Kidney (tissue), 14 donors: ENCODE results near the gene HOXD8. TPM values are rescaled to one million over a fixed set of nuclear protein-coding genes. Genes with fewer than 3 reads are reported as not detected.

ENCODE experiments used
- DNase-seq, 5 donors: peaks; one replicate each; pipeline ENCODE4 v3.0.0-alpha.2; 2013 to 2020
- FAIRE-seq: peaks from 2 replicates; lab custom pipeline; 2012; peaks lifted over from hg19 to GRCh38; lab: Jason Lieb, UNC
- H3K27ac ChIP-seq, 2 donors: one replicate each; pipeline ENCODE4 v1.7.0; 2013; ENCODE audit warnings: low read depth in 2 of 2, low read length in 2 of 2, inconsistent platforms in 1 of 2
- H3K27me3 ChIP-seq: one replicate; pipeline ENCODE4 v1.7.1; 2013; ENCODE audit warnings: low read length, inconsistent platforms; ENCODE audit not compliant: control insufficient read depth, insufficient read depth
- H3K36me3 ChIP-seq, 3 donors: one replicate each; pipeline versions ENCODE4 v1.7.0 to v1.7.1; 2013; ENCODE audit warnings: low read length in 3 of 3, control low read depth in 1 of 3, inconsistent platforms in 1 of 3; ENCODE audit not compliant: insufficient read depth in 3 of 3, control insufficient read depth in 2 of 3
- H3K4me1 ChIP-seq, 3 donors: one replicate each; pipeline versions ENCODE4 v1.7.0 to v1.7.1; 2013; ENCODE audit warnings: low read length in 3 of 3, inconsistent platforms in 1 of 3, low read depth in 1 of 3; ENCODE audit not compliant: control insufficient read depth in 2 of 3, insufficient read depth in 2 of 3
- H3K4me3 ChIP-seq, 3 donors: one replicate each; pipeline versions ENCODE4 v1.7.0 to v1.8.1; 2013; ENCODE audit warnings: low read length in 3 of 3, control low read depth in 1 of 3, inconsistent platforms in 1 of 3
- H3K9ac ChIP-seq, 3 donors: one replicate each; pipeline versions ENCODE4 v1.7.0 to v1.7.1; 2013; ENCODE audit warnings: low read length in 3 of 3, control low read depth in 1 of 3, inconsistent platforms in 1 of 3
- H3K9me3 ChIP-seq, 3 donors: one replicate each; pipeline versions ENCODE4 v1.7.0 to v1.7.1; 2013; ENCODE audit warnings: low read length in 3 of 3, control low read depth in 1 of 3, inconsistent platforms in 1 of 3; ENCODE audit not compliant: control insufficient read depth in 2 of 3, insufficient read depth in 1 of 3
- CTCF ChIP-seq: IDR thresholded peaks from 3 replicates; pipeline ENCODE4 v1.5.1; 2012; ENCODE audit warnings: mild to moderate bottlenecking, moderate library complexity, borderline replicate concordance; ENCODE audit not compliant: insufficient read depth; ENCODE audit errors: extremely low read depth
- intact Hi-C: fragments of 100-400 bp; cut with DNase I; formaldehyde crosslinking; loops from one replicate; pipeline ENCODE4 v1.11.1; 2022
- polyA plus RNA-seq: library from polyadenylated mRNA; stranded (reverse); fragments of 350-450 nt; fragmentation: Illumina TruSeq; extraction: RNeasy Lipid Tissue Mini Kit (QIAGEN cat#74804); gene quantifications from one replicate; pipeline ENCODE4 v1.2.3, GENCODE V29; 2014; ENCODE audit warnings: low read depth, low replicate concordance; ENCODE audit not compliant: insufficient read depth
- total RNA-seq: library from RNA; stranded (reverse); fragmentation: NEBNext Ultra II Directional; extraction: Animal tissue kit (Norgen Biotek cat#: 25700); gene quantifications from one replicate; pipeline ENCODE4 v1.2.1, GENCODE V29; 2021
- donor health status: control.
- donor health status: control.
- donor health status: control.
- donor health status: control.
- donor health status: control.
- donor health status: DM: yes; HTN: yes; CAD: no.
- donor health status: Normal renal cell carcinoma (clear cell type).

Gene HOXD8
- total and polyA plus RNA-seq, 2 donors from 2014 or later, result 76.5 to 122 TPM

DNA sequence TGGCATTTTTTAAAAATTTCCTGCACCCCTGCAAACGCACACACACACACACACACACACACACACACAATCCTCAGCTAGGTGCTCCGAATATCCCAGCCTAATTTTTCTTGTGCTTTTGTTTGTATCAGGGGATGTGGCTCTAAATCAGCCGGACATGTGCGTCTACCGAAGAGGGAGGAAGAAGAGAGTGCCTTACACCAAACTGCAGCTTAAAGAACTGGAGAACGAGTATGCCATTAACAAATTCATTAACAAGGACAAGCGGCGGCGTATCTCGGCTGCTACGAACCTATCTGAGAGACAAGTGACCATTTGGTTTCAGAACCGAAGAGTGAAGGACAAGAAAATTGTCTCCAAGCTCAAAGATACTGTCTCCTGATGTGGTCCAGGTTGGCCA is 35.2 kb upstream of the HOXD8 start:
- no peaks in the 10 kb centered on the region for H3K9me3 ChIP-seq
- no peak for TF ChIP-seq CTCF
- intact Hi-C loops, result loop anchor here (5.0 to 10.0 kb wide), 2 partner anchors 410 to 727 kb away; no protein-coding TSS in a partner anchor
- FAIRE-seq (no peak), DNase-seq (peak in 1 of 5 donors; percentile 41)
- H3K4me3 ChIP-seq, result no peak overlapping the region
- no peak overlapping the region for H3K9ac ChIP-seq
- H3K27ac ChIP-seq, result no peak overlapping the region
- no peaks in the 10 kb centered on the region for H3K36me3 ChIP-seq
- peaks cover 0 to 9% (median 5%) of the 10 kb centered on the region in 3 donors for H3K4me1 ChIP-seq
- peaks cover 84% of the 10 kb centered on the region for H3K27me3 ChIP-seq

- DNase-seq, result no peak
- TF ChIP-seq CTCF, result no peak
- no peak overlapping the region for H3K27ac ChIP-seq
- FAIRE-seq, result no peak
- H3K27me3 ChIP-seq, result peaks cover 80% of the 10 kb centered on the region
- H3K4me3 ChIP-seq, result no peak overlapping the region
- peaks cover 0 to 9% (median 5%) of the 10 kb centered on the region in 3 donors for H3K4me1 ChIP-seq
- intact Hi-C loops, result loop anchor here (10.0 kb wide), 1 partner anchor 411 kb away; no protein-coding TSS in a partner anchor
- no peaks in the 10 kb centered on the region for H3K9me3 ChIP-seq
- H3K36me3 ChIP-seq, result no peaks in the 10 kb centered on the region
- no peak overlapping the region for H3K9ac ChIP-seq
Measured at GRCh38 chr2:176095421-176095820, 34.1 kb upstream of the HOXD8 start.

DNA sequence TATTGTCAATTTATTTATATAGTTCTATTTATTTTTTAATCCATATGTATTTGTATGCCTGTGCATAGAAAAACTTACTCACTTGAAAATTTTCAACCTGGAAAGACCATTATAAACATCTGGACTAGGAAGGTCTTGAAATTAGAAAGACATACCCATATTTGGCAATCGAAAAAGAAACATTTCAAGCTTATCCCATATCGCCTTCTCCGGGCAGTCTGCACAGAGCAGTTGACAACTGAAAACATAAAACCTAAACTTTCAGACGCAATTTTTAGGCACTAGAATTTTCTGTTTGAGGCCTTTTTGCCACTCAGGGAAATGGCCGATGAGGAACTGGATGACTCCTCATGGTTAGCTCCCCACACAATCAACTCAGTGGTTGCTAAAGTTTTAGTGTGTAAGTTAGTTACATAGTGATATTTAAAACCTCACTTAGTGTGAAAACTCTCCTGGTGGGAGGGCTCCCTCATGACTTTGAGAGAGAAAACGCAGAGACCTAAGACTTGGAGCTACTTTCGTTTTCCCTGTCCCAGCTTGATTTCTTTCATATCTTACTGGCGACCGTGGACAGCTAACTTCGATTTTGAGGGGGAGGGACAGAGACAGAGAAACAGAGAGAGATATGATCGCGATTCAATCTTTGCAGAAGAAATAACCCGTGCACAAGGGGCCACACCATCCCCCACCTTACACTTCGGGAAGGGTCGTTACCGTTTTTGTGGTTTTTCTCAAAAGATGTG is 33.1 kb upstream of the HOXD8 start:
- intact Hi-C loops, result loop anchor here (10.0 kb wide), 1 partner anchor 412 kb away; no protein-coding TSS in a partner anchor

More for the DNA sequence above, 33.1 kb upstream of the HOXD8 start:
- H3K4me3 ChIP-seq, result peak overlapping the region in 2 of 3 donors; percentile 32 to 62
- peak in 4 of 5 donors; percentile 42 to 75 (median 56) for DNase-seq
- no peaks in the 10 kb centered on the region for H3K36me3 ChIP-seq
- no peaks in the 10 kb centered on the region for H3K9me3 ChIP-seq
- H3K27me3 ChIP-seq, result peaks cover 76% of the 10 kb centered on the region
- no peak overlapping the region for H3K27ac ChIP-seq
- H3K9ac ChIP-seq, result no peak overlapping the region
- peaks cover 0 to 9% (median 5%) of the 10 kb centered on the region in 3 donors for H3K4me1 ChIP-seq
- FAIRE-seq, result no peak
- no peak for TF ChIP-seq CTCF
